ENCODE results near the gene ISLR2. TPM values are rescaled to one million over a fixed set of nuclear protein-coding genes. Genes with fewer than 3 reads are reported as not detected.

ISLR2 gene
- total RNA-seq, 1 donor from 2014 or later = 3.4 TPM

DNA sequence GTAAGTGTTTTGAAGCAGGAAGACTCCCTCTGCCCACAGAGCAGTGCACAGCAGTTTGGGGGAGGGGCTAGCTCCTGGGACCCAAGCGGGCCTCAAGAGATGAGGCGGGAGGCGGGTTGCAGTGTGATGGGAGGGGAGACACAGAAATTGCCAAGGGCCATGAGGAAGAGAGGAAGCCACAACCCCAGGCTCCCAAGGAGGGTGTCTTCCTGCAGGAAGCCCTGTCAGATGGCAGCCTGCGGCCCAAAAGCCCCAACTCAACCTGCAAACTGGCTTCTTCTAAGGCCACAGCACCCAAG lies 7.3 kb upstream of the ISLR2 start:
- peaks cover 6% of the 10 kb centered on the region for H3K4me1 ChIP-seq
- no peak overlapping the region for H3K4me3 ChIP-seq
- TF ChIP-seq POLR2A (IDR thresholded peaks at IDR 0.05) = no peak
- TF ChIP-seq CTCF (IDR thresholded peaks at IDR 0.05) = no peak
- no peak for TF ChIP-seq POLR2AphosphoS5 (IDR thresholded peaks at IDR 0.05; ENCODE audit: insufficient read depth in 1 of 2, low read depth in 1 of 2)
- no peaks in the 10 kb centered on the region for H3K27me3 ChIP-seq
- no peaks in the 10 kb centered on the region for H3K9me3 ChIP-seq
- H3K27ac ChIP-seq = no peak overlapping the region
- intact Hi-C loops (cut with DNase I) = no loop called here
- H3K36me3 ChIP-seq = no peaks in the 10 kb centered on the region
- DNase-seq (ENCODE audit: extremely low spot score in 2 of 2) = peak in 1 of 2 donors; percentile 56

DNA sequence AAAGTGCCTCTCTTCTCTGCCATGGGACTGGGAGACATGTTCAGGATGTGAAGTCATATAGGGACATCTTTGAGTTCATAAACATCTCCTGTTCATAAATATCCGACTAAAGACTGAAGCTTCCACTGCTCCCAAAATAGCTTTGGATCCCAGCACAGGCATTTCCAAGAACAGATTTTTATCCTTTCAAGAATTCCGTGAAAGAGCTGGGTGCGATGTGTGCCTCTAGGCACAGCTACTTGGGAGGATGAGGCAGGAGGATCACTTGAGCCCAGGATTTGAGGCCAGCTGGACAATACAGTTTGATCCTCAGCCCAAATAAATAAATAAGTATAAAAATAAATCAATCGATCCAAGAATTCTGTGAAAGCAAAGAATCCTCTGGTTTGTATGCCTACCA lies 6.7 kb upstream of the ISLR2 start:
- no peak overlapping the region for H3K27ac ChIP-seq
- no peaks in the 10 kb centered on the region for H3K36me3 ChIP-seq
- peak in 1 of 2 donors; percentile 8 for DNase-seq (ENCODE audit: extremely low spot score in 2 of 2)
- intact Hi-C loops (cut with DNase I) = no loop called here
- peaks cover 12% of the 10 kb centered on the region for H3K4me1 ChIP-seq
- H3K4me3 ChIP-seq = no peak overlapping the region
- TF ChIP-seq POLR2A (IDR thresholded peaks at IDR 0.05) (no peak), POLR2AphosphoS5 (IDR thresholded peaks at IDR 0.05; ENCODE audit: insufficient read depth in 1 of 2, low read depth in 1 of 2) (no peak), CTCF (IDR thresholded peaks at IDR 0.05) (no peak)
- H3K27me3 ChIP-seq = peaks cover under 1% of the 10 kb centered on the region
- H3K9me3 ChIP-seq = no peaks in the 10 kb centered on the region

- TF ChIP-seq CTCF (IDR thresholded peaks at IDR 0.05) (no peak), POLR2AphosphoS5 (IDR thresholded peaks at IDR 0.05; ENCODE audit: insufficient read depth in 1 of 2, low read depth in 1 of 2) (no peak), POLR2A (IDR thresholded peaks at IDR 0.05) (no peak)
- Histone ChIP-seq H3K4me3 (no peak overlapping the region), H3K27me3 (peaks cover 6% of the 10 kb centered on the region), H3K9me3 (no peaks in the 10 kb centered on the region), H3K27ac (no peak overlapping the region), H3K4me1 (peaks cover 15% of the 10 kb centered on the region), H3K36me3 (no peaks in the 10 kb centered on the region)
- intact Hi-C loops (cut with DNase I) = no loop called here
- no peak for DNase-seq (ENCODE audit: extremely low spot score in 2 of 2)
These were observed 6.2 kb upstream of the ISLR2 start for GRCh38 chr15:74124196-74124595.

DNA sequence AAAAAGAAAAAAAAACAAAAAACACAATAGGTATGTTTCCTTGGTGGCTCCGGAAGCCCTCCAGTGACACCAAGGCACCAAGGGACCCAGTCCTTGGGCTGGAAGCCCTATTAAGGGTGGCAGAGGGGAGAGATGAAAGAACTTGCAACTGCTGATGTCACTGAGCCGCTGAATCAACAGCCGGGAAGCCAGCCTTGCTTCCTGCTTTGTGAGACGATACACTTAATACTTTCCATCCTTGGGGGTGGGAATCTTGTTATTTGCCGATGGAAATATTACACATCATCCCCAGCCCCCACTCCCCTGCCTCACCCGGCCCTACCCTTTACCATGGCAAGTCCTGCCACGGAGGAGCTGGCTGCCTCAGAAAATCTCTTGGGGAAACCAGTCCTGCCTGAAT lies 5.6 kb upstream of the ISLR2 start:
- DNase-seq (ENCODE audit: extremely low spot score in 2 of 2) = no peak
- Histone ChIP-seq H3K27me3 (peaks cover 11% of the 10 kb centered on the region), H3K27ac (no peak overlapping the region), H3K4me3 (no peak overlapping the region), H3K9me3 (no peaks in the 10 kb centered on the region), H3K36me3 (no peaks in the 10 kb centered on the region), H3K4me1 (peaks cover 21% of the 10 kb centered on the region)
- TF ChIP-seq POLR2A (IDR thresholded peaks at IDR 0.05) (no peak), CTCF (IDR thresholded peaks at IDR 0.05) (no peak), POLR2AphosphoS5 (IDR thresholded peaks at IDR 0.05; ENCODE audit: insufficient read depth in 1 of 2, low read depth in 1 of 2) (no peak)
- intact Hi-C loops (cut with DNase I) = loop anchor here (5.0 kb wide), 1 partner anchor 183 kb away; no protein-coding TSS in a partner anchor

DNA sequence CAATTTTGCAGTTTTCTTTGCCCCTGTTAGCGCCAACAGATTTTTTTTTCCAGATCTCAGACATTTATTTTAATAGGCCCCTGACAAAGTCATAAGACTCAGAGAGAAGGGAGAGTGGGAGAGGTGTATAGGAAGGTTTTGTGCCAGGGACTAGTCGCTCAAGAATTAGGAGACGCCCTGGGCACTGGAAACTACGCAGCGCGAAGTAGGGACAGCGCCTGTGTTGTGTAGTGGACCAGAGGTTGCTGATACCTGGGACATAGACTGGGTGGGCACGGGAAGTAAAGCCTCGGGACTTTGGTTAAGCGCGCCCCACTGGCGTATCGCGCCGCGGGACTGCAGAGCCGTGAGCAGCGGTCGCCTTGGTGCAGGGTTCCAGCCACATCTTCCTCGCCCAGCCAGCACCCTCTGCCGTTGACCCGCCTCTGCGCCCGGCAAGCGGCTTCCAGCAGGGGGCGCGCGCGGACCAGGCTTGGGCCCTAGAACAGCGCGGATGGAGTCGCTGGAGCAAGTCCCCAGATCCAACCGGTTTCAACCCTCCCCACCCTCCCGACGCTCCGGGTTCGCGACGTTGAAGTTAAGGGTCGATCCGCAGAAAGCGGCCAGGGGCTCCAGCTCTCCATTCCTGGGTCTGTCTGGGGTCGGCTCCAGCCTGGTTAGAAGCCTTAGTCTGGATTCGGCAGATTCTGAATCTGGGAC lies 3.0 kb upstream of the ISLR2 start:
- Histone ChIP-seq H3K9me3 (no peaks in the 10 kb centered on the region), H3K27me3 (peaks cover 19% of the 10 kb centered on the region), H3K4me3 (peak overlapping the region; percentile 34 to 39), H3K27ac (no peak overlapping the region), H3K4me1 (peaks cover 31% of the 10 kb centered on the region), H3K36me3 (no peaks in the 10 kb centered on the region)
- peak in 1 of 2 donors; percentile 85 for DNase-seq (ENCODE audit: extremely low spot score in 2 of 2)
- TF ChIP-seq CTCF (IDR thresholded peaks at IDR 0.05) (peak; percentile 82 to 100 (median 96)), POLR2A (IDR thresholded peaks at IDR 0.05) (no peak), POLR2AphosphoS5 (IDR thresholded peaks at IDR 0.05; ENCODE audit: insufficient read depth in 1 of 2, low read depth in 1 of 2) (no peak)
- intact Hi-C loops (cut with DNase I) = loop anchor here (5.0 kb wide), 1 partner anchor 180 kb away; no protein-coding TSS in a partner anchor

All from vagina (tissue), 2 donors.